LNCAP (cell line): Measurements from ENCODE around the gene HOXD10.

ENCODE experiments used
- CTCF ChIP-seq: fragments of 450-650 bp; IDR thresholded peaks from 2 replicates; pipeline ENCODE4 v1.5.1; 2017; ENCODE audit warnings: mild to moderate bottlenecking

The HOXD10 gene

DNA sequence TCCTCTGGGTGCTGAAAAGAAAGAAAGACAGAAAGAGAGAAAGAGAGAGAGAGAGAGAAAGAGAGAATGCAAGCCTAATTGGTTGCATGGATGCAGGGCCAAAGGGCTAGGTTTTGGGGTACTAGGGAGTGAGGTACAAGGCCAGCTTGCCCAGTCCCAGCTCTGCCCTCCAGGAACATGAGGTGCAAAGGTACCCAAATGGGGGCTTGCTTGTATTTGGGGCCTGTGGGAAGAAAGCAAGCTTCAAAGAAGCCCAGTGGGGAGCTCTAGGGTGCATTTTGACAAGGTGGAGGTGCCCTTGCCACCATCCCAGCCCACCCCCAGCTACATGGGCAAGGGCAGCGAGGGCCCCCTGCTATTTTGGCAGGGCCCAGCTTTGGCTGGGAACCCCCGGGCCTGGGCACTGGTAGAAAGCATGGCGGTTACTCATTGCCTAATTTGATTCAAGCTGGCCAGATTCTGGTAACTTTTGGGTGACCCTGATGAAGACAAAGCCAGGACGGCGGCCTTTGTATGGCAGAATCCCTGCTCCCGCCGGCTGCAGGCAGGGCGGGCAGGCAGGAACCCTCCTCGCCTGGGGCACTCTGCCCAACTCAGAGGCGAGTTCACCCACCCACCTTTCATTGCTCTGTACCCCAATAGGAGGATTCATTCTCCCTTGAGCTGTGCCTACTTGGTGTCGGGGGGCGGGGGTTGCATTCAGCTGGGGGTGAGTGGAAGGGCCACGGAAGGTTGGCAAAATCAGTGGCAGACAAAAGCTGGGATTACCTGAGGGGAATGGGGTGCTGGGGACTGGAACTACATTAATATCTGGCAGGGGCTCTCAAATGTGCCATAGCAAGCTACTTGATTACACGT lies 34.2 kb downstream of the HOXD10 start:
- no peak for TF ChIP-seq CTCF

- TF ChIP-seq CTCF: no peak
Observed at GRCh38 chr2:176151442-176152287, 35.1 kb downstream of the HOXD10 start, which contains the start of gene HOXD4. Gene HOXD4, plus strand, starts transcription at chr2:176151550. Its CDS starts 84 bp downstream, at chr2:176151634.

DNA sequence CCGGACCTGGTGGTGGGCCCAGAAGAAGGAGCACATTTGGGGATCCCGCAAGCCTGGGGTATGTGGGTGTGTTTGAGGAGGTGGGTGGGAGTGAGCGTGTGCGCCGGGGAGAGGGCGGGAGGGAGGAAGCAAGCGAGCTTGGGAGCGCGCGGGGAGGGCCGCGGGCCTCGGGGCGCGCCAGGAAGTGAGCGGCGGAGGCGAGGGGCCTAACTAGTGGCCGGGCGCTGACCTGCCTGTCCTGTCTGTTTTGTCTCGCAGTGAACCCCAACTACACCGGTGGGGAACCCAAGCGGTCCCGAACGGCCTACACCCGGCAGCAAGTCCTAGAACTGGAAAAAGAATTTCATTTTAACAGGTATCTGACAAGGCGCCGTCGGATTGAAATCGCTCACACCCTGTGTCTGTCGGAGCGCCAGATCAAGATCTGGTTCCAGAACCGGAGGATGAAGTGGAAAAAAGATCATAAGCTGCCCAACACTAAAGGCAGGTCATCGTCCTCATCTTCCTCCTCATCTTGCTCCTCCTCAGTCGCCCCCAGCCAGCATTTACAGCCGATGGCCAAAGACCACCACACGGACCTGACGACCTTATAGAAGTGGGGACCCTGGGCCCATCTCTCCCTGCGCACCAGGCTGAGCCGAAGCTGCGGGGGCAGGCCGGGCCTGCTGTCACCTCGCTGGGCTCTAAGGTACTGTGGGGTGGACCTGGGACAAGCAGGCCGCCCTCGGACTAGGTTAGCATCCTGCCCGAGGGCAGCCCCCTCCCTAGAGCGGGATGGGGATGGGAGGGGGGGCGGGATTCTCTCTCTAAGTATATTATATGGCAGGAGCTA lies 36.0 kb downstream of the HOXD10 start:
- no peak for TF ChIP-seq CTCF

DNA sequence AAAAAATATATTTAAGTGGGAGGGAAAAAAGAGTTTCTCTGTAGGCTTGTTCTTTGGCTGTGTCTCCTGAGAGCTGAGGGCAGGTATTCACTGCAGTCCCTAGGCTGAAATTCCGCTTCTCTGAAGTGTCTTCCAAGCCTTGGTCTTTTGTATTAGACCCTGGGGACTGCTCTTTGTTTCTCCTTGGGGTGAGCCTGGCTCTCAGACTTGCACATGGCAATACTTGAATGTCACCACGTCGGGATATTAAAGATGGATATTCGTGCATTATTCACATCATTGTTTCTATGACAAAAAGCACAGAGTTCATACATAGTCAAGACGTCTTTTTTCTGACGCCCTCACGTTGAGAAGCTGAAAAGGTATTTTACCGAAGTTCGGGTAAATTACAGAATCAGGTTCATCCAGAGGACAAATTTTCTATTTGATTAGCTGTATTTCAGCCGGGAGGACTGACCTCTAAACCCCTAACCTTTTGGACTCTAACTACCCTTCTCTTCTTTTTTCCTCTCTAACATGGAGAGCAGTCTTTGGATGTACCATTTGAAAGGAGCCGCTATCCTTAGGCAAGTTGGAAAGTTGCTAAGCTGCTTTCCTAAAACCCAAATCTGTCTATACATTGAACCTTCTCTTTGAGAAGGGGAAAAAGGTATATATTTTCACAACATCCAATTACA lies 38.1 kb downstream of the HOXD10 start:
- no peak for TF ChIP-seq CTCF

DNA sequence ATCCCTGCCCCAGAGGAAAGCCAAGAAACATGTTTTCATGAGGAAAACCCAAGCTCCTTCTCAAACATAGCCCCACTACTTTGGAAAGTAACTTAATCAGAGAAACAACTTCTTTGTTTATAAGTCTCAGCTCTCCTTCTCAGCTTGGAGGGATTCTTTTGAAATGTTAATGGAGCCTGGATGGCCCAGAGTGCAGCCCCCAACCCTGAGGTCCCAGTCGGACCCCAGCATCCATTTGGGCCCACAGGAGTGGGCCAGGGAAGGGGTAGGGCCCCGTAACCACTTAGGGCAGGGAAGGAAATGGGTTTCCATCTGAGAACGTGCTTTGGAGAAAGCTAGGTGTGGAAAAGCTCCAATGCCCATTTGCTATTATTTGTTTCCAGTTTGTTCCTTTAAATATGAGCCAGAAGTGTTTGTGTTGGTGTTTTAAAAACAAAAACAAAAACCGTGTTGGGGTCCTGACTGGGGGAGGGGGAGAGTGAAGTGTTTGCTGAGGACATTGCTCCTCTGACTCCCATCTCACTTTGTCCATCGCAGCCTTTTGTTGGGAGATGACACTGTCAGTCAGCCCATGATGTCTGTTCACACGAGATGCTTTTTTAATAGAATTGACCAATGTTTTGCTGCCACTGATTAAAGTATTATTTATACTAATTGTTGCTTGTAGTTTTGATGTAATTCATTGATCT lies 38.9 kb downstream of the HOXD10 start:
- no peak for TF ChIP-seq CTCF

DNA sequence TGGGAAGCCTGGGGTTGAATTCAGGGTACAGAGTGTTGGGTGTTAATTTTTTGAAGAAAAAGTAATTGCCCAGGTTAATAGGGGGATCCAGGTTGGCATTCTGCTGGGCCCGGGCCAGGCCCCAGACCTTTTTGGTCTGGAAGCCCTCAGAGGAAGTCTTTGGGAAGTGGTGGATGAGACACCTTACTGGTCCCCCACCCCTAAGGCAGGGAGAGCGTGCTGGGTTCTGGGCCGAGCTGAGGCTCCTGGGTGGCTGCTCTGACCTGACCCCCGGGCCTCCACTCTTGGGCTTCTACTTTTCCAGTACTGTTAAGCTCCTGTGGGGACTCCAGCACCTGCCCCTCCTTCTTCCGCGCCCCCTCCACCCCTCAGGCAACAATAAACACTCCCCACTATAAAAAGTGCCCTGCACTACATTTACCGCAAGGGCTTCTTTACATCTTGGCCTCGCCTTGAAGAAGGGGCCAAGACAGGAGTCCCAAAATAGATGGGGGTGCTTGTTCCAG lies 39.8 kb downstream of the HOXD10 start:
- no peak for TF ChIP-seq CTCF
